Fibroblast of lung (primary cell): ENCODE measurements around the gene SLITRK3. TPM values are rescaled to one million over a fixed set of nuclear protein-coding genes. Genes with fewer than 3 reads are reported as not detected.

ENCODE experiments used
- DNase-seq, 2 donors: peaks; one replicate each; pipeline versions ENCODE4 v3.0.0 to v3.0.0-alpha.2; 2010; ENCODE audit warnings: low read depth in 2 of 2
- H2AFZ ChIP-seq: 2 replicates; pipeline ENCODE4 v1.5.1; 2012; ENCODE audit warnings: low read length, control low read depth, inconsistent platforms
- H3K27ac ChIP-seq: 2 replicates; pipeline ENCODE4 v1.5.1; 2011; ENCODE audit warnings: low read length, control low read depth; ENCODE audit not compliant: insufficient read depth
- H3K27me3 ChIP-seq: 2 replicates; pipeline ENCODE4 v1.5.1; 2011; ENCODE audit warnings: mild to moderate bottlenecking, low read length; ENCODE audit not compliant: control insufficient read depth, insufficient read depth
- H3K36me3 ChIP-seq: 2 replicates; pipeline ENCODE4 v1.5.1; 2011; ENCODE audit warnings: low read length; ENCODE audit not compliant: control insufficient read depth, insufficient read depth
- H3K4me1 ChIP-seq: 2 replicates; pipeline ENCODE4 v1.5.1; 2011; ENCODE audit warnings: low read length; ENCODE audit not compliant: control insufficient read depth, insufficient read depth; ENCODE audit errors: extremely low read depth
- H3K4me2 ChIP-seq: 2 replicates; pipeline ENCODE4 v1.5.1; 2011; ENCODE audit warnings: low read length, control low read depth; ENCODE audit not compliant: insufficient read depth; ENCODE audit errors: extremely low read depth
- H3K4me3 ChIP-seq, 4 experiments: fragments of 200-600 bp in 1 of 4; sonication (generic) in 1 of 4; replicated peaks in 1 of 4; 2 replicates each; pipeline ENCODE4 v1.5.1; 2011 to 2016; ENCODE audit warnings: low read length in 4 of 4, low read depth in 3 of 4, mild to moderate bottlenecking in 3 of 4, control low read depth in 2 of 4, inconsistent platforms in 1 of 4, mixed read lengths in 1 of 4; ENCODE audit not compliant: insufficient read depth in 1 of 4; ENCODE audit errors: control extremely low read depth in 1 of 4
- H3K79me2 ChIP-seq: 2 replicates; pipeline ENCODE4 v1.5.1; 2012; ENCODE audit warnings: mild to moderate bottlenecking, low read length, inconsistent platforms; ENCODE audit not compliant: control insufficient read depth, insufficient read depth
- H3K9ac ChIP-seq: 2 replicates; pipeline ENCODE4 v1.5.1; 2011; ENCODE audit warnings: mild to moderate bottlenecking, low read length, control low read depth; ENCODE audit not compliant: insufficient read depth
- H3K9me3 ChIP-seq: 2 replicates; pipeline ENCODE4 v1.5.1; 2012; ENCODE audit warnings: low read depth, low read length; ENCODE audit not compliant: control insufficient read depth, insufficient read depth
- H4K20me1 ChIP-seq: 2 replicates; pipeline ENCODE4 v1.5.1; 2011; ENCODE audit warnings: low read length; ENCODE audit not compliant: control insufficient read depth, insufficient read depth; ENCODE audit errors: extremely low read depth
- EZH2 ChIP-seq: IDR thresholded peaks from 2 replicates; pipeline ENCODE4 v1.5.1; 2012; ENCODE audit warnings: low read length, control low read depth, mild to moderate bottlenecking; ENCODE audit errors: missing control alignments
- polyA plus RNA-seq, 2 donors: library from polyadenylated mRNA; depleted of rRNA in 1 of 2; stranded (reverse) in 1 of 2; unstranded in 1 of 2; fragments of >200 nt; gene quantifications; 2 replicates each; pipeline ENCODE4 v1.2.1, GENCODE V29; 2011 to 2012; ENCODE audit warnings: missing spikeins in 1 of 2
- total RNA-seq: library from RNA; depleted of rRNA; stranded (reverse); fragments of >200 nt; gene quantifications from 2 replicates; pipeline ENCODE4 v1.2.1, GENCODE V29; 2014
- TF ChIP-seq, protein P1 (sequence below), 2 donors: IDR thresholded peaks in 1 of 2; conservative IDR thresholded peaks in 1 of 2; 1 replicate in 1 of 2; 2 replicates in 1 of 2; pipeline ENCODE4 v1.5.1; 2011 to 2012; ENCODE audit warnings: low read length in 2 of 2, control low read depth in 1 of 2, inconsistent platforms in 1 of 2, low read depth in 1 of 2, mild to moderate bottlenecking in 1 of 2

SLITRK3 gene
- total and polyA plus RNA-seq, 2 donors (not counting 1 experiment from before 2014, with no cell fraction given): under 0.01 TPM; not detected in 1

- Histone ChIP-seq H3K27ac (no peak overlapping the region), H2AFZ (no peak overlapping the region), H4K20me1 (no peaks in the 10 kb centered on the region), H3K9ac (no peak overlapping the region), H3K27me3 (peaks cover 30% of the 10 kb centered on the region), H3K4me3 (peak overlapping the region in 1 of 4 experiments; percentile 59), H3K4me1 (no peaks in the 10 kb centered on the region), H3K79me2 (no peaks in the 10 kb centered on the region), H3K4me2 (peak overlapping the region; percentile 62), H3K9me3 (no peaks in the 10 kb centered on the region), H3K36me3 (no peaks in the 10 kb centered on the region)
- TF ChIP-seq, protein P1, sequence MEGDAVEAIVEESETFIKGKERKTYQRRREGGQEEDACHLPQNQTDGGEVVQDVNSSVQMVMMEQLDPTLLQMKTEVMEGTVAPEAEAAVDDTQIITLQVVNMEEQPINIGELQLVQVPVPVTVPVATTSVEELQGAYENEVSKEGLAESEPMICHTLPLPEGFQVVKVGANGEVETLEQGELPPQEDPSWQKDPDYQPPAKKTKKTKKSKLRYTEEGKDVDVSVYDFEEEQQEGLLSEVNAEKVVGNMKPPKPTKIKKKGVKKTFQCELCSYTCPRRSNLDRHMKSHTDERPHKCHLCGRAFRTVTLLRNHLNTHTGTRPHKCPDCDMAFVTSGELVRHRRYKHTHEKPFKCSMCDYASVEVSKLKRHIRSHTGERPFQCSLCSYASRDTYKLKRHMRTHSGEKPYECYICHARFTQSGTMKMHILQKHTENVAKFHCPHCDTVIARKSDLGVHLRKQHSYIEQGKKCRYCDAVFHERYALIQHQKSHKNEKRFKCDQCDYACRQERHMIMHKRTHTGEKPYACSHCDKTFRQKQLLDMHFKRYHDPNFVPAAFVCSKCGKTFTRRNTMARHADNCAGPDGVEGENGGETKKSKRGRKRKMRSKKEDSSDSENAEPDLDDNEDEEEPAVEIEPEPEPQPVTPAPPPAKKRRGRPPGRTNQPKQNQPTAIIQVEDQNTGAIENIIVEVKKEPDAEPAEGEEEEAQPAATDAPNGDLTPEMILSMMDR (conservative IDR thresholded peaks at IDR 0.05 in 1 of 2, IDR thresholded peaks at IDR 0.05 in 1 of 2; ENCODE audit: low read depth in 1 of 2, low read length in 2 of 2): no peak
- peak; percentile 25 for TF ChIP-seq EZH2
- peak in 1 of 2 donors; percentile 8 for DNase-seq
Measured at GRCh38 chr3:165195241-165195639, 944 bp downstream of the SLITRK3 start.

DNA sequence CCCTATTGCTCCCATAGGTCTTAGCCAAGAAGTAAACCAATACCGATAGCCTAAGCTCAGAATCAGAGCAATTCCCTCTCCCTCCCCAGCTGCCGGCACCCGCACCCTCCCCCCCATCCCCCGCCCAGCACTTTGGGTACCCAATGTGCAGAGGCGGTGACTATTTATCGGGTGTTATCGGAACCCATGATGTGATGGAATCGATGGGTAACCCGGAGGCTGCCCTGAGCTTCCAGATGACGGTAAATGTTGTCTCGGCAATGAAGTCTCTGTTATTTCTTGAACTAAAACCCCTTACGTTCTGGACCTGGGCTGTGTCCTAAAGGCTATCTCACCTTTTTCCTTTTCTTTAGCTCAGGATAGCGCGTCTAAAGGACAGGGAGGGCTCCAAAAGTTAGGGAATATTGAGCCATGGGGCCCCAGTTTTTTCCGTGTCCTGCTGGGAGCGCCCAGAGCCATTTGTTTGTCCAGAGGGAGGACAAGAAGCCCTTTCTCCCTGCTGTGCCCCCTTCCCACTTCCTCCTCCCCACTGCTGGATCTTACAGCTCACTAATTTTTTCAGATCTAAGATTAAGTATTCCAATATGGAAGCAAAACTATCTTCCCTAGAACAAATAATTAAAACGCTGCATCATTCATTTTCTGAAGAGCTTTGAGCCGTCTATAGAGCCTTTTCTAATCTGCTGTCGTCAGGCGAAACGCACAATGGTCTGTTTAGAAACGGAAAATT is 1.5 kb downstream of the SLITRK3 start:
- no peak for TF ChIP-seq EZH2
- TF ChIP-seq, protein P1 (conservative IDR thresholded peaks at IDR 0.05 in 1 of 2, IDR thresholded peaks at IDR 0.05 in 1 of 2; ENCODE audit: low read depth in 1 of 2, low read length in 2 of 2): no peak
- Histone ChIP-seq H3K27ac (no peak overlapping the region), H3K9ac (no peak overlapping the region), H3K4me1 (no peaks in the 10 kb centered on the region), H3K4me2 (no peak overlapping the region), H3K36me3 (no peaks in the 10 kb centered on the region), H3K4me3 (no peak overlapping the region), H3K27me3 (peaks cover 30% of the 10 kb centered on the region), H3K9me3 (no peaks in the 10 kb centered on the region), H4K20me1 (no peaks in the 10 kb centered on the region), H3K79me2 (no peaks in the 10 kb centered on the region), H2AFZ (no peak overlapping the region)
- DNase-seq: no peak

DNA sequence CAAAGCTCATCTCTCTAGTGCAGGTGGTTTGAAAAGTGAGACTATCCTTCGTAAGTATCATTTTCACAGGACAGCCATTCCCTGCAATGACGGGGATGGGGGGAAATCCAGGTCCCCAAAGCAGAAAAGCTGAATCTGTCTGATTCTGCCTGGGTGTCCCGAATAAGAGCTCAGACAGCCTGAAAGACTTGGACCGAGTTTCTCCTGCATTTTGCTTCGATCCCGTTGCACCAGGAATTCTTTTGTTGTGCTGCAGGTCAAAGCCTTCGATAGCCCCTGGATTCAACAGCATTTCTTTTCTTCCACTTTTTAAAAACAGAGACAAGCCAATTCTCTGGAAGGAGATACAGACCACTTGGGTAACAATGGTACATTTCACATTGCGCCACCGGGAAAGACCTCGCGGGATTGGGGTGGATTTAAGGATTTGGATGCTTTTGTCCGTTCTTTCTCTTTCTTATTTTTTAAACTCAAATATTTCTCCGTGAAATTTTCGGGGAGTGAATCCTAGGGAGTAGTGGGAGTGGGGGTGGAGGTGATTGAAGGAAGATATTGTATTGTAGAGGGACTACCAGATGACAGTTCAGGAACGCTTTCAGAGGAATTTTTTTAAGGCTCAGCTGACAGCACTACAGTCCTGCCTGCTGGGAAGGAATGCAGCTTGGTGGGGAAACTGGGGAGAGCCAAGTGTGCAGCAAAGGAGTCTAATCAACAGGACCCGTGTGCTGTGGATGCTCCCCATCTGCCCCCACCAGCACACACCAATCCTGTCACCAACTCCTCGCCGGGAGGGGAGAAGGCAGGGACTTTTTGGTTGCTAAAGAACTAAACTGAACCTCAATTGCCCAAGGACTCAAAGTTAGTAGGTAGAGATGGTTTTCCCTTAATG is 2.6 kb downstream of the SLITRK3 start:
- Histone ChIP-seq H2AFZ (no peak overlapping the region), H3K27ac (no peak overlapping the region)

More for the DNA sequence above, 2.6 kb downstream of the SLITRK3 start:
- Histone ChIP-seq H4K20me1 (no peaks in the 10 kb centered on the region), H3K4me1 (no peaks in the 10 kb centered on the region), H3K79me2 (no peaks in the 10 kb centered on the region), H3K4me2 (peak overlapping the region; percentile 40), H3K9me3 (no peaks in the 10 kb centered on the region), H3K4me3 (peak overlapping the region in 3 of 4 experiments; percentile 5 to 56 (median 26)), H3K27me3 (peaks cover 30% of the 10 kb centered on the region), H3K36me3 (no peaks in the 10 kb centered on the region), H3K9ac (no peak overlapping the region)
- TF ChIP-seq, protein P1 (conservative IDR thresholded peaks at IDR 0.05 in 1 of 2, IDR thresholded peaks at IDR 0.05 in 1 of 2; ENCODE audit: low read depth in 1 of 2, low read length in 2 of 2): no peak
- DNase-seq: peak in 1 of 2 donors; percentile 5
